ENCODE measurements around the gene CA4.
"Not testable (repeated sequence)": the region's sequence is repeated elsewhere in the genome, so short reads cannot be mapped to it uniquely, and the experiment has no call there.

CA4 gene

GRCh38 chr17:60165971-60166370 is 16.2 kb downstream of the CA4 start:
- no peaks in the 10 kb centered on the region for H3K36me3 ChIP-seq (replicated peaks)
- DNase-seq (ENCODE audit: low spot score in 2 of 2), result no peak
- no peaks in the 10 kb centered on the region for H3K4me1 ChIP-seq
- H3K27me3 ChIP-seq (ENCODE audit: low read depth), result peaks cover 13% of the 10 kb centered on the region
- H3K4me3 ChIP-seq, result no peak overlapping the region
- in situ Hi-C loops (cut with MboI; ENCODE audit: low sequenced_read_pairs), result no loop called here
- H3K9me3 ChIP-seq, result no peaks in the 10 kb centered on the region

GRCh38 chr17:60167065-60167741 is 17.4 kb downstream of the CA4 start:
- Histone ChIP-seq H3K4me1 (no peaks in the 10 kb centered on the region), H3K27me3 (ENCODE audit: low read depth) (peaks cover 13% of the 10 kb centered on the region), H3K4me3 (no peak overlapping the region), H3K9me3 (no peaks in the 10 kb centered on the region), H3K36me3 (replicated peaks) (no peaks in the 10 kb centered on the region)
- DNase-seq (ENCODE audit: low spot score in 2 of 2), result no peak
- in situ Hi-C loops (cut with MboI; ENCODE audit: low sequenced_read_pairs), result no loop called here

- Histone ChIP-seq H3K4me1 (peaks cover 3% of the 10 kb centered on the region), H3K36me3 (replicated peaks) (no peaks in the 10 kb centered on the region), H3K4me3 (no peak overlapping the region), H3K27me3 (ENCODE audit: low read depth) (peaks cover 13% of the 10 kb centered on the region), H3K9me3 (no peaks in the 10 kb centered on the region)
- DNase-seq (ENCODE audit: low spot score in 2 of 2), result no peak
- in situ Hi-C loops (cut with MboI; ENCODE audit: low sequenced_read_pairs), result no loop called here
Observed at GRCh38 chr17:60168654-60169053, 18.9 kb downstream of the CA4 start.

GRCh38 chr17:60169921-60170817 is 20.4 kb downstream of the CA4 start:
- Histone ChIP-seq H3K27me3 (ENCODE audit: low read depth) (peaks cover 13% of the 10 kb centered on the region), H3K36me3 (replicated peaks) (no peaks in the 10 kb centered on the region), H3K4me3 (no peak overlapping the region), H3K9me3 (no peaks in the 10 kb centered on the region), H3K4me1 (peaks cover 6% of the 10 kb centered on the region)
- in situ Hi-C loops (cut with MboI; ENCODE audit: low sequenced_read_pairs), result no loop called here
- no peak for DNase-seq (ENCODE audit: low spot score in 2 of 2)

GRCh38 chr17:60170835-60171752 is 21.3 kb downstream of the CA4 start:
- H3K4me1 ChIP-seq, result peaks cover 6% of the 10 kb centered on the region
- in situ Hi-C loops (cut with MboI; ENCODE audit: low sequenced_read_pairs), result no loop called here
- H3K36me3 ChIP-seq (replicated peaks), result no peaks in the 10 kb centered on the region
- H3K4me3 ChIP-seq, result no peak overlapping the region
- H3K9me3 ChIP-seq, result no peaks in the 10 kb centered on the region
- DNase-seq (ENCODE audit: low spot score in 2 of 2), result no peak
- peaks cover 10% of the 10 kb centered on the region for H3K27me3 ChIP-seq (ENCODE audit: low read depth)

GRCh38 chr17:60171753-60172079 is 21.9 kb downstream of the CA4 start:
- Histone ChIP-seq H3K36me3 (replicated peaks) (no peaks in the 10 kb centered on the region), H3K27me3 (ENCODE audit: low read depth) (peaks cover 4% of the 10 kb centered on the region), H3K4me3 (no peak overlapping the region), H3K4me1 (peaks cover 6% of the 10 kb centered on the region), H3K9me3 (no peaks in the 10 kb centered on the region)
- DNase-seq (ENCODE audit: low spot score in 2 of 2), result no peak
- in situ Hi-C loops (cut with MboI; ENCODE audit: low sequenced_read_pairs), result no loop called here

- peak; percentile 62 to 72 for DNase-seq (ENCODE audit: low spot score in 2 of 2)
- in situ Hi-C loops (cut with MboI; ENCODE audit: low sequenced_read_pairs), result no loop called here
- H3K4me1 ChIP-seq, result peaks cover 6% of the 10 kb centered on the region
- H3K9me3 ChIP-seq, result no peaks in the 10 kb centered on the region
- H3K4me3 ChIP-seq, result no peak overlapping the region
- H3K36me3 ChIP-seq (replicated peaks), result no peaks in the 10 kb centered on the region
- no peaks in the 10 kb centered on the region for H3K27me3 ChIP-seq (ENCODE audit: low read depth)
Observed at GRCh38 chr17:60173304-60173819, 23.6 kb downstream of the CA4 start.

GRCh38 chr17:60174035-60174434 is 24.3 kb downstream of the CA4 start:
- in situ Hi-C loops (cut with MboI; ENCODE audit: low sequenced_read_pairs), result no loop called here
- no peak overlapping the region for H3K4me3 ChIP-seq
- no peaks in the 10 kb centered on the region for H3K36me3 ChIP-seq (replicated peaks)
- no peaks in the 10 kb centered on the region for H3K27me3 ChIP-seq (ENCODE audit: low read depth)
- no peaks in the 10 kb centered on the region for H3K9me3 ChIP-seq
- H3K4me1 ChIP-seq, result peaks cover 6% of the 10 kb centered on the region
- DNase-seq (ENCODE audit: low spot score in 2 of 2), result no peak

- H3K4me1 ChIP-seq; H3K9me3 ChIP-seq; DNase-seq (ENCODE audit: low spot score in 2 of 2); H3K4me3 ChIP-seq; H3K27me3 ChIP-seq (ENCODE audit: low read depth); in situ Hi-C loops (cut with MboI; ENCODE audit: low sequenced_read_pairs); H3K36me3 ChIP-seq (replicated peaks): not testable (repeated sequence)
Observed at GRCh38 chr17:60174767-60175166, 25.0 kb downstream of the CA4 start.

GRCh38 chr17:60176763-60177162 is 27.0 kb downstream of the CA4 start:
- H3K4me3 ChIP-seq; H3K36me3 ChIP-seq (replicated peaks); DNase-seq (ENCODE audit: low spot score in 2 of 2); H3K4me1 ChIP-seq; in situ Hi-C loops (cut with MboI; ENCODE audit: low sequenced_read_pairs); H3K27me3 ChIP-seq (ENCODE audit: low read depth); H3K9me3 ChIP-seq: not testable (repeated sequence)

GRCh38 chr17:60178180-60178579 is 28.4 kb downstream of the CA4 start:
- DNase-seq (ENCODE audit: low spot score in 2 of 2); in situ Hi-C loops (cut with MboI; ENCODE audit: low sequenced_read_pairs): not testable (repeated sequence)

GRCh38 chr17:60180380-60180779 is 30.6 kb downstream of the CA4 start:
- DNase-seq (ENCODE audit: low spot score in 2 of 2); H3K4me1 ChIP-seq; H3K4me3 ChIP-seq; in situ Hi-C loops (cut with MboI; ENCODE audit: low sequenced_read_pairs); H3K27me3 ChIP-seq (ENCODE audit: low read depth); H3K9me3 ChIP-seq: not testable (repeated sequence)
- H3K36me3 ChIP-seq (replicated peaks), result peaks cover 15% of the 10 kb centered on the region

More at GRCh38 chr17:60178180-60178579, 28.4 kb downstream of the CA4 start:
- H3K36me3 ChIP-seq (replicated peaks), result peaks cover 10% of the 10 kb centered on the region; the same call in 1 of the 2 replicates
- not testable (repeated sequence) for H3K4me3 ChIP-seq; H3K4me1 ChIP-seq; H3K27me3 ChIP-seq (ENCODE audit: low read depth); H3K9me3 ChIP-seq

GRCh38 chr17:60186372-60186771 is 36.6 kb downstream of the CA4 start:
- DNase-seq (ENCODE audit: low spot score in 2 of 2); H3K4me1 ChIP-seq; in situ Hi-C loops (cut with MboI; ENCODE audit: low sequenced_read_pairs); H3K9me3 ChIP-seq; H3K27me3 ChIP-seq (ENCODE audit: low read depth); H3K4me3 ChIP-seq: not testable (repeated sequence)
- peaks cover 23% of the 10 kb centered on the region for H3K36me3 ChIP-seq (replicated peaks)

All from HAP-1 (cell line).